Natural killer cell (primary cell): ENCODE data around the gene PEX11G. TPM values are rescaled to one million over a fixed set of nuclear protein-coding genes. Genes with fewer than 3 reads are reported as not detected.

ENCODE experiments used
- ATAC-seq, 3 donors: fragments of 150-1000 bp in 2 of 3; fragments of 200-7000 bp in 1 of 3; cut with Tn5 transposase; 1 replicate in 1 of 3; 2 replicates in 2 of 3; pipeline ENCODE4 v1.10.0; 2021; ENCODE audit warnings: mild to moderate bottlenecking in 2 of 3, moderate library complexity in 2 of 3
- DNase-seq, 2 donors: peaks; one replicate each; pipeline versions ENCODE4 v3.0.0 to v3.0.0-alpha.2; 2013 to 2021; ENCODE audit warnings: mixed read lengths in 1 of 2
- H3K27ac ChIP-seq: one replicate; pipeline ENCODE4 v1.5.1; 2013; ENCODE audit warnings: mild to moderate bottlenecking, low read length
- H3K27me3 ChIP-seq: one replicate; pipeline ENCODE4 v1.6.1; 2013; ENCODE audit warnings: low read length; ENCODE audit not compliant: control insufficient read depth, insufficient read depth
- H3K36me3 ChIP-seq: one replicate; pipeline ENCODE4 v1.6.1; 2013; ENCODE audit warnings: low read length; ENCODE audit not compliant: control insufficient read depth, insufficient read depth
- H3K4me1 ChIP-seq: one replicate; pipeline ENCODE4 v1.6.1; 2013; ENCODE audit warnings: low read length; ENCODE audit not compliant: control insufficient read depth, insufficient read depth
- H3K4me3 ChIP-seq: one replicate; pipeline ENCODE4 v1.5.1; 2013; ENCODE audit warnings: low read length
- H3K9me3 ChIP-seq: one replicate; pipeline ENCODE4 v1.6.1; 2013; ENCODE audit warnings: low read length; ENCODE audit not compliant: control insufficient read depth, insufficient read depth
- H3K27ac Mint-ChIP-seq, 2 donors: one replicate each; pipeline ENCODE4 v1.8.0; 2022; ENCODE audit warnings: mild to moderate bottlenecking in 2 of 2, mixed read lengths in 2 of 2, moderate library complexity in 1 of 2
- H3K27me3 Mint-ChIP-seq, 2 donors: one replicate each; pipeline ENCODE4 v1.8.0; 2022; ENCODE audit warnings: low read depth in 2 of 2, mixed read lengths in 2 of 2
- H3K36me3 Mint-ChIP-seq: one replicate; pipeline ENCODE4 v1.8.0; 2022; ENCODE audit warnings: mixed read lengths
- H3K4me1 Mint-ChIP-seq, 2 donors: one replicate each; pipeline ENCODE4 v1.8.0; 2022; ENCODE audit warnings: mixed read lengths in 2 of 2
- H3K4me3 Mint-ChIP-seq: one replicate; pipeline ENCODE4 v1.8.0; 2022; ENCODE audit warnings: mild to moderate bottlenecking, moderate library complexity, mixed read lengths
- H3K9me3 Mint-ChIP-seq, 2 donors: one replicate each; pipeline ENCODE4 v1.8.0; 2022; ENCODE audit warnings: mixed read lengths in 2 of 2
- WGBS: methylation state at CpG from one replicate; pipeline ENCODE4 v1.1.7; 2013; ENCODE audit warnings: missing lambda C conversion rate; ENCODE audit not compliant: insufficient coverage; 5-methylcytosine and 5-hydroxymethylcytosine counted together
- intact Hi-C: fragments of 100-400 bp; cut with micrococcal nuclease; formaldehyde crosslinking; loops from one replicate; pipeline ENCODE4 v1.14.2; 2022
- total RNA-seq, 4 donors: library from RNA; stranded (reverse); fragments of 120-200 nt in 1 of 4; gene quantifications; one replicate each; pipeline versions ENCODE4 v1.2.3 to v1.2.4, GENCODE V29; 2013 to 2022
- TF ChIP-seq, protein P1 (sequence below): fragments of 200-600 bp; IDR thresholded peaks from one replicate; pipeline ENCODE4 v1.8.0; 2022; ENCODE audit warnings: antibody characterized with exemption

The PEX11G gene
- total RNA-seq, 3 donors from 2014 or later (not counting 1 experiment from before 2014, with no cell fraction given), result 0.33 to 1.5 TPM; not detected in 1

DNA sequence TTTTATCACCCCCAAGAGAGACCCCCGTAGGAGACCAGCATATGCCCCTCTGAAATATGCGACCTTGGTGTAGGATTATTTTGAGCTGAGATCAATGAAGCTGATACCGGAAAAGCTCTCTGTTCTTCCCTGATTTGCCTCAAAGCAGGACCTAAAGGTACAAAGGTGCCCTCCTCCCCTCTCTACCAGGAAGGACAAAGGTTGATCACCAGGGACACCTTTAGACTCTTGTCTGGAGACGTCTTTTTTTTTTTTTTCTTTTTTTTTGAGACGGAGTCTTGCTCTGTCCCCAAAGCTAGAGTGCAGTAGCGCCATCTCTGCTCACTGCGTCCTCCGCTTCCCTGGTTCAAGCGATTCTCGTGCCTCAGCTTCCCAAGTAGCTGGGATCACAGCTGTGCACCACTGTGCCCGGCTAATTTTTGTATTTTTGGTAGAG lies 792 bp upstream of the PEX11G start:
- Histone ChIP-seq H3K4me1 (peaks cover 19% of the 10 kb centered on the region), H3K4me3 (no peak overlapping the region), H3K36me3 (no peaks in the 10 kb centered on the region), H3K9me3 (no peaks in the 10 kb centered on the region), H3K27ac (no peak overlapping the region), H3K27me3 (no peaks in the 10 kb centered on the region)
- peaks cover 11 to 22% of the 10 kb centered on the region in 2 donors for H3K4me1 Mint-ChIP-seq
- H3K27me3 Mint-ChIP-seq, result no peaks in the 10 kb centered on the region
- 88% methylated on average over 10 of the region's 11 CpGs for WGBS
- H3K36me3 Mint-ChIP-seq, result no peaks in the 10 kb centered on the region
- intact Hi-C loops, result no loop called here
- H3K27ac Mint-ChIP-seq, result peak overlapping the region; percentile 85 to 87
- TF ChIP-seq, protein P1, sequence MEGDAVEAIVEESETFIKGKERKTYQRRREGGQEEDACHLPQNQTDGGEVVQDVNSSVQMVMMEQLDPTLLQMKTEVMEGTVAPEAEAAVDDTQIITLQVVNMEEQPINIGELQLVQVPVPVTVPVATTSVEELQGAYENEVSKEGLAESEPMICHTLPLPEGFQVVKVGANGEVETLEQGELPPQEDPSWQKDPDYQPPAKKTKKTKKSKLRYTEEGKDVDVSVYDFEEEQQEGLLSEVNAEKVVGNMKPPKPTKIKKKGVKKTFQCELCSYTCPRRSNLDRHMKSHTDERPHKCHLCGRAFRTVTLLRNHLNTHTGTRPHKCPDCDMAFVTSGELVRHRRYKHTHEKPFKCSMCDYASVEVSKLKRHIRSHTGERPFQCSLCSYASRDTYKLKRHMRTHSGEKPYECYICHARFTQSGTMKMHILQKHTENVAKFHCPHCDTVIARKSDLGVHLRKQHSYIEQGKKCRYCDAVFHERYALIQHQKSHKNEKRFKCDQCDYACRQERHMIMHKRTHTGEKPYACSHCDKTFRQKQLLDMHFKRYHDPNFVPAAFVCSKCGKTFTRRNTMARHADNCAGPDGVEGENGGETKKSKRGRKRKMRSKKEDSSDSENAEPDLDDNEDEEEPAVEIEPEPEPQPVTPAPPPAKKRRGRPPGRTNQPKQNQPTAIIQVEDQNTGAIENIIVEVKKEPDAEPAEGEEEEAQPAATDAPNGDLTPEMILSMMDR, result no peak
- H3K9me3 Mint-ChIP-seq, result no peaks in the 10 kb centered on the region
- ATAC-seq, result no peak
- DNase-seq, result no peak
- peak overlapping the region; percentile 93 for H3K4me3 Mint-ChIP-seq

DNA sequence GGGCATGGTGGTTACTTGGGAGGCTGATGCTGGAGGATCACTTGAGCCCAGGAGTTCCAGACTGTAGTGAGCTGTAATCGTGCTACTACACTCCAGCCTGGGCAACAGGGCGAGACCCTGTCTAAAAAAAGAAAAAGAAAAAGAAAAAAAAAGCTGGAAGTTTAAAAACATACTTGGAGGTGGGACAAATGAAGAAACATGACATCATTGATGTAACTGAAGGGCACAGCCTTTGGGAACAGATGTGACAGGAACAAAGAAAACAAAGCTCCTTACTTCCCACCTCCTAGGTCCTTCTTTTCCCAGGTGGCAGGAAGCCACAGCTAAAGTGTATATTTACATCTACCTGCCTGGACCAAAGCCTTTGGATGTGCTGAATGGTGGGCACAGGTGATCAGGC lies 1.9 kb downstream of the PEX11G start:
- Mint-ChIP-seq H3K9me3 (no peaks in the 10 kb centered on the region), H3K4me1 (peaks cover 6 to 15% of the 10 kb centered on the region in 2 donors), H3K27me3 (peaks cover 0 to 4% of the 10 kb centered on the region in 2 donors), H3K4me3 (no peak overlapping the region), H3K36me3 (no peaks in the 10 kb centered on the region), H3K27ac (no peak overlapping the region)
- intact Hi-C loops, result no loop called here
- peaks cover 22% of the 10 kb centered on the region for H3K4me1 ChIP-seq
- DNase-seq, result no peak
- H3K4me3 ChIP-seq, result no peak overlapping the region
- H3K27me3 ChIP-seq, result no peaks in the 10 kb centered on the region
- no peak for ATAC-seq
- WGBS, result 86% methylated on average over 2 of the region's 2 CpGs
- TF ChIP-seq, protein P1, result no peak
- no peaks in the 10 kb centered on the region for H3K36me3 ChIP-seq
- no peak overlapping the region for H3K27ac ChIP-seq
- H3K9me3 ChIP-seq, result no peaks in the 10 kb centered on the region

DNA sequence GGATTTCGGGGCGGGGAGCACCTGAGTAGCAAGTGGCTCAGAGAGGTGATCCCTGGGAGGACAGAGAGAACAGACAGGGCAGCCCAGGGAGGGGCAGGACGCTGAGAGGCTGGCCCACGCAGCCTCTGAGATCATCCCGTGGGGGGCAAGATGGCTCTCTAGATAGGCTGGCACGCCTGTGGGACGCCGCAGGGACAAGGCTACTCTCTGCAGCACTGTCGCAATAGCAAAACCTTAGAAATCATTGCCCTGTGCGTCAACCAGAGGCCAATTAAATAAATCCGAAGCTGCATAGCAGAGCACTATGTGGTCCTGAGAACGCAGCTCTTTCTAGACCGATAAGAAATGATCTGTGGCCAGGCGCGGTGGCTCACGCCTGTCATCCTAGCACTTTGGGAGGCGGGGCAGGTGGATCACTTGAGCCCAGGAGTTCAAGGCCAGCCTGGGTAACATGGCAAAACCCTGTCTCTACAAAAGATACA lies 5.1 kb downstream of the PEX11G start:
- Histone ChIP-seq H3K4me1 (peaks cover 14% of the 10 kb centered on the region), H3K4me3 (no peak overlapping the region), H3K36me3 (no peaks in the 10 kb centered on the region), H3K27ac (no peak overlapping the region), H3K27me3 (no peaks in the 10 kb centered on the region), H3K9me3 (no peaks in the 10 kb centered on the region)
- TF ChIP-seq, protein P1, result no peak
- H3K4me3 Mint-ChIP-seq, result no peak overlapping the region
- H3K9me3 Mint-ChIP-seq, result no peaks in the 10 kb centered on the region
- H3K27me3 Mint-ChIP-seq, result peaks cover 0 to 4% of the 10 kb centered on the region in 2 donors
- no peak for DNase-seq
- peak in 1 of 3 donors; percentile 79 for ATAC-seq
- H3K36me3 Mint-ChIP-seq, result no peaks in the 10 kb centered on the region
- intact Hi-C loops, result no loop called here
- WGBS, result 93% methylated on average over 17 of the region's 17 CpGs
- H3K4me1 Mint-ChIP-seq, result peaks cover 0 to 7% of the 10 kb centered on the region in 2 donors
- no peak overlapping the region for H3K27ac Mint-ChIP-seq
